CD4-positive, alpha-beta memory T cell (primary cell): ENCODE data around the gene ZIC2. TPM values are rescaled to one million over a fixed set of nuclear protein-coding genes. Genes with fewer than 3 reads are reported as not detected.
"Not testable (repeated sequence)": the region's sequence is repeated elsewhere in the genome, so short reads cannot be mapped to it uniquely, and the experiment has no call there.

Experiments
- CTCF ChIA-PET: fragments of 350-600 bp; sonication (Branson Sonifier 250); formaldehyde crosslinking; loops from one replicate; lab custom pipeline; 2021; ENCODE audit warnings: inconsistent platforms; ENCODE audit not compliant: partially characterized antibody; lab: Charles Lee
- POLR2A ChIA-PET: fragments of 350-600 bp; sonication (Branson Sonifier 250); formaldehyde crosslinking; loops from one replicate; lab custom pipeline; 2021; ENCODE audit not compliant: partially characterized antibody; lab: Charles Lee
- DNase-seq, 5 donors: peaks; one replicate each; pipeline versions ENCODE4 v3.0.0 to v3.0.0-alpha.2; 2020 to 2022; ENCODE audit warnings: mixed read lengths in 1 of 5
- H3K27ac ChIP-seq: one replicate; pipeline ENCODE4 v1.7.0; 2013; ENCODE audit warnings: low read depth, low read length
- H3K27me3 ChIP-seq: 2 replicates; pipeline ENCODE4 v1.7.0; 2013; ENCODE audit warnings: mild to moderate bottlenecking, low read length, moderate library complexity; ENCODE audit not compliant: insufficient read depth
- H3K36me3 ChIP-seq: 2 replicates; pipeline ENCODE4 v1.7.0; 2013; ENCODE audit warnings: mild to moderate bottlenecking, low read length, moderate library complexity; ENCODE audit not compliant: insufficient read depth
- H3K4me1 ChIP-seq: 2 replicates; pipeline ENCODE4 v1.7.0; 2013; ENCODE audit warnings: mild to moderate bottlenecking, low read length, moderate library complexity; ENCODE audit not compliant: insufficient read depth
- H3K4me3 ChIP-seq, 2 donors: one replicate each; pipeline ENCODE4 v1.7.0; 2013; ENCODE audit warnings: low read length in 2 of 2, mild to moderate bottlenecking in 1 of 2
- H3K9me3 ChIP-seq, 2 donors: one replicate each; pipeline ENCODE4 v1.7.0; 2013; ENCODE audit warnings: low read length in 2 of 2, control low read depth in 1 of 2; ENCODE audit not compliant: control insufficient read depth in 1 of 2
- H3K27ac Mint-ChIP-seq, 7 donors: one replicate each; pipeline ENCODE4 v1.8.0; 2020 to 2021; ENCODE audit warnings: mixed read lengths in 7 of 7, mild to moderate bottlenecking in 6 of 7, inconsistent platforms in 3 of 7, moderate library complexity in 3 of 7
- H3K27me3 Mint-ChIP-seq, 2 donors: one replicate each; pipeline ENCODE4 v1.8.0; 2020 to 2021; ENCODE audit warnings: mixed read lengths in 2 of 2
- H3K36me3 Mint-ChIP-seq, 2 donors: one replicate each; pipeline ENCODE4 v1.8.0; 2020 to 2021; ENCODE audit warnings: mixed read lengths in 2 of 2, inconsistent platforms in 1 of 2, mild to moderate bottlenecking in 1 of 2
- H3K4me1 Mint-ChIP-seq, 4 donors: one replicate each; pipeline ENCODE4 v1.8.0; 2020 to 2021; ENCODE audit warnings: mixed read lengths in 4 of 4, mild to moderate bottlenecking in 1 of 4
- H3K4me3 Mint-ChIP-seq, 8 donors: one replicate each; pipeline ENCODE4 v1.8.0; 2020 to 2021; ENCODE audit warnings: mixed read lengths in 8 of 8, mild to moderate bottlenecking in 7 of 8, moderate library complexity in 6 of 8, inconsistent platforms in 3 of 8
- H3K9me3 Mint-ChIP-seq, 8 donors: one replicate each; pipeline ENCODE4 v1.8.0; 2020 to 2021; ENCODE audit warnings: mixed read lengths in 8 of 8, mild to moderate bottlenecking in 5 of 8, inconsistent platforms in 3 of 8, moderate library complexity in 1 of 8
- intact Hi-C: fragments of 100-400 bp; cut with micrococcal nuclease; formaldehyde crosslinking; loops from one replicate; pipeline ENCODE4 v1.15.1; 2023
- polyA plus RNA-seq, 2 donors: library from polyadenylated mRNA; unstranded; fragments of 300-500 nt; fragmentation: Illumina TruSeq; gene quantifications; one replicate each; pipeline ENCODE4 v1.2.3, GENCODE V29; 2021
- total RNA-seq, 2 experiments: library from RNA; stranded (reverse); gene quantifications; one replicate each; pipeline ENCODE4 v1.2.3, GENCODE V29; 2021

Gene ZIC2
- total and polyA plus RNA-seq, 4 experiments from 2014 or later = not detected

GRCh38 chr13:100014621-100015020, 33.0 kb downstream of the ZIC2 start:
- ChIA-PET POLR2A (no interaction called here), CTCF (interaction anchor here (0.6 kb wide), 1 partner anchor 783 kb away, joined by 4 read pairs; no protein-coding TSS in a partner anchor)
- H3K4me3 ChIP-seq = no peak overlapping the region
- no peaks in the 10 kb centered on the region for H3K9me3 ChIP-seq
- no peak overlapping the region for H3K4me3 Mint-ChIP-seq
- H3K4me1 ChIP-seq = no peaks in the 10 kb centered on the region
- DNase-seq = no peak
- H3K4me1 Mint-ChIP-seq = no peaks in the 10 kb centered on the region
- peaks cover 0 to 4% (median 0%) of the 10 kb centered on the region in 8 donors for H3K9me3 Mint-ChIP-seq
- H3K36me3 ChIP-seq = no peaks in the 10 kb centered on the region
- H3K27me3 ChIP-seq = no peaks in the 10 kb centered on the region
- peaks cover 9 to 10% of the 10 kb centered on the region in 2 donors for H3K27me3 Mint-ChIP-seq
- no peak overlapping the region for H3K27ac ChIP-seq
- H3K36me3 Mint-ChIP-seq = no peaks in the 10 kb centered on the region
- no peak overlapping the region for H3K27ac Mint-ChIP-seq
- intact Hi-C loops = no loop called here

GRCh38 chr13:100019780-100020356, 38.3 kb downstream of the ZIC2 start:
- no peaks in the 10 kb centered on the region for H3K36me3 Mint-ChIP-seq
- peaks cover 0 to 4% (median 0%) of the 10 kb centered on the region in 8 donors for H3K9me3 Mint-ChIP-seq
- Histone ChIP-seq H3K4me1 (no peaks in the 10 kb centered on the region), H3K27me3 (no peaks in the 10 kb centered on the region), H3K36me3 (no peaks in the 10 kb centered on the region), H3K9me3 (no peaks in the 10 kb centered on the region), H3K27ac (no peak overlapping the region), H3K4me3 (no peak overlapping the region)
- no peak overlapping the region for H3K27ac Mint-ChIP-seq
- DNase-seq = no peak
- intact Hi-C loops = no loop called here
- no peak overlapping the region for H3K4me3 Mint-ChIP-seq
- POLR2A ChIA-PET = no interaction called here
- CTCF ChIA-PET = no interaction called here
- H3K27me3 Mint-ChIP-seq = peaks cover 0 to 4% of the 10 kb centered on the region in 2 donors
- no peaks in the 10 kb centered on the region for H3K4me1 Mint-ChIP-seq

GRCh38 chr13:100022798-100023197, 41.2 kb downstream of the ZIC2 start:
- intact Hi-C loops = no loop called here
- Histone ChIP-seq H3K9me3 (no peaks in the 10 kb centered on the region), H3K4me1 (no peaks in the 10 kb centered on the region), H3K4me3 (no peak overlapping the region), H3K36me3 (no peaks in the 10 kb centered on the region), H3K27me3 (no peaks in the 10 kb centered on the region), H3K27ac (no peak overlapping the region)
- Mint-ChIP-seq H3K4me1 (no peaks in the 10 kb centered on the region), H3K27me3 (peaks cover 0 to 6% of the 10 kb centered on the region in 2 donors), H3K27ac (no peak overlapping the region), H3K36me3 (no peaks in the 10 kb centered on the region), H3K4me3 (no peak overlapping the region), H3K9me3 (peaks cover 0 to 4% (median 0%) of the 10 kb centered on the region in 8 donors)
- ChIA-PET CTCF (no interaction called here), POLR2A (no interaction called here)
- DNase-seq = no peak

GRCh38 chr13:100024023-100024422, 42.4 kb downstream of the ZIC2 start:
- peaks cover 0 to 3% (median 0%) of the 10 kb centered on the region in 8 donors for H3K9me3 Mint-ChIP-seq
- H3K27ac Mint-ChIP-seq = no peak overlapping the region
- ChIA-PET CTCF (no interaction called here), POLR2A (no interaction called here)
- H3K27me3 ChIP-seq = no peaks in the 10 kb centered on the region
- no peaks in the 10 kb centered on the region for H3K36me3 Mint-ChIP-seq
- no peaks in the 10 kb centered on the region for H3K4me1 Mint-ChIP-seq
- intact Hi-C loops = no loop called here
- H3K27ac ChIP-seq = no peak overlapping the region
- H3K36me3 ChIP-seq = no peaks in the 10 kb centered on the region
- no peak overlapping the region for H3K4me3 Mint-ChIP-seq
- H3K9me3 ChIP-seq = no peaks in the 10 kb centered on the region
- peaks cover 0 to 6% of the 10 kb centered on the region in 2 donors for H3K27me3 Mint-ChIP-seq
- no peak overlapping the region for H3K4me3 ChIP-seq
- no peak for DNase-seq
- H3K4me1 ChIP-seq = no peaks in the 10 kb centered on the region

GRCh38 chr13:100029933-100030332, 48.3 kb downstream of the ZIC2 start:
- H3K27me3 ChIP-seq = no peaks in the 10 kb centered on the region
- H3K4me3 Mint-ChIP-seq = no peak overlapping the region
- peaks cover 0 to 2% (median 0%) of the 10 kb centered on the region in 4 donors for H3K4me1 Mint-ChIP-seq
- peaks cover 2 to 9% of the 10 kb centered on the region in 2 donors for H3K27me3 Mint-ChIP-seq
- no peaks in the 10 kb centered on the region for H3K9me3 ChIP-seq
- H3K4me3 ChIP-seq = no peak overlapping the region
- intact Hi-C loops = no loop called here
- no peaks in the 10 kb centered on the region for H3K9me3 Mint-ChIP-seq
- no peaks in the 10 kb centered on the region for H3K36me3 Mint-ChIP-seq
- ChIA-PET POLR2A (no interaction called here), CTCF (no interaction called here)
- no peak for DNase-seq
- no peak overlapping the region for H3K27ac ChIP-seq
- H3K27ac Mint-ChIP-seq = no peak overlapping the region
- no peaks in the 10 kb centered on the region for H3K36me3 ChIP-seq
- H3K4me1 ChIP-seq = no peaks in the 10 kb centered on the region

GRCh38 chr13:100032642-100033041, 51.1 kb downstream of the ZIC2 start:
- CTCF ChIA-PET = interaction anchor here (1.1 to 1.3 kb wide), 2 partner anchors 9 to 482 kb away, joined by 3 read pairs; no protein-coding TSS in a partner anchor
- not testable (repeated sequence) for H3K27ac ChIP-seq

GRCh38 chr13:100035936-100036335, 54.4 kb downstream of the ZIC2 start:
- Histone ChIP-seq H3K36me3 (no peaks in the 10 kb centered on the region), H3K27ac (no peak overlapping the region), H3K4me3 (no peak overlapping the region), H3K4me1 (no peaks in the 10 kb centered on the region), H3K9me3 (no peaks in the 10 kb centered on the region), H3K27me3 (no peaks in the 10 kb centered on the region)
- ChIA-PET CTCF (no interaction called here), POLR2A (no interaction called here)
- Mint-ChIP-seq H3K4me3 (no peak overlapping the region), H3K27ac (no peak overlapping the region), H3K27me3 (peaks cover 7 to 8% of the 10 kb centered on the region in 2 donors), H3K9me3 (no peaks in the 10 kb centered on the region), H3K4me1 (peaks cover 0 to 2% (median 0%) of the 10 kb centered on the region in 4 donors), H3K36me3 (no peaks in the 10 kb centered on the region)
- no peak for DNase-seq
- intact Hi-C loops = no loop called here

More at GRCh38 chr13:100032642-100033041, 51.1 kb downstream of the ZIC2 start:
- H3K4me1 Mint-ChIP-seq, H3K27me3 Mint-ChIP-seq, intact Hi-C loops, H3K9me3 ChIP-seq, H3K4me1 ChIP-seq, H3K27me3 ChIP-seq, H3K4me3 Mint-ChIP-seq, POLR2A ChIA-PET, H3K9me3 Mint-ChIP-seq, H3K36me3 ChIP-seq, H3K36me3 Mint-ChIP-seq, DNase-seq, H3K4me3 ChIP-seq, H3K27ac Mint-ChIP-seq: not testable (repeated sequence)
